Neuronal stem cell (in vitro differentiated cells): ENCODE results near the gene AIFM3.
"Not testable (repeated sequence)": the region's sequence is repeated elsewhere in the genome, so short reads cannot be mapped to it uniquely, and the experiment has no call there.

Experiments used
- DNase-seq: peaks from one replicate; pipeline ENCODE4 v3.0.0-alpha.2; 2013; ENCODE audit warnings: low spot score
- H2AFZ ChIP-seq: one replicate; pipeline ENCODE4 v1.6.1; 2013; ENCODE audit warnings: mild to moderate bottlenecking, low read length, inconsistent platforms
- H2AK5ac ChIP-seq: 2 replicates; pipeline ENCODE4 v1.6.1; 2013; ENCODE audit warnings: low read depth, mild to moderate bottlenecking, inconsistent platforms, low read length, moderate library complexity, mixed read lengths
- H2BK120ac ChIP-seq: 2 replicates; pipeline ENCODE4 v1.6.1; 2013; ENCODE audit warnings: low read depth, mild to moderate bottlenecking, inconsistent platforms, low read length, moderate library complexity, mixed read lengths
- H2BK12ac ChIP-seq: one replicate; pipeline ENCODE4 v1.6.1; 2013; ENCODE audit warnings: low read length, inconsistent platforms
- H2BK15ac ChIP-seq: 2 replicates; pipeline ENCODE4 v1.6.1; 2013; ENCODE audit warnings: mild to moderate bottlenecking, low read length, inconsistent platforms, mixed read lengths
- H2BK5ac ChIP-seq: one replicate; pipeline ENCODE4 v1.6.1; 2013; ENCODE audit warnings: inconsistent platforms, mild to moderate bottlenecking, low read length, moderate library complexity
- H3K14ac ChIP-seq: one replicate; pipeline ENCODE4 v1.6.1; 2013; ENCODE audit warnings: low read length, inconsistent platforms
- H3K18ac ChIP-seq: 2 replicates; pipeline ENCODE4 v1.6.1; 2013; ENCODE audit warnings: low read length, inconsistent platforms
- H3K23ac ChIP-seq: 2 replicates; pipeline ENCODE4 v1.6.1; 2013; ENCODE audit warnings: low read depth, mild to moderate bottlenecking, mixed read lengths, low read length, inconsistent platforms; ENCODE audit not compliant: poor library complexity
- H3K27ac ChIP-seq: replicated peaks from 3 replicates; pipeline ENCODE4 v1.5.1; 2013; ENCODE audit warnings: low read length, inconsistent platforms
- H3K27me3 ChIP-seq, 3 experiments: 2 replicates each; pipeline ENCODE4 v1.6.1; 2013; ENCODE audit warnings: low read length in 3 of 3, mild to moderate bottlenecking in 2 of 3, inconsistent platforms in 1 of 3, low read depth in 1 of 3, mixed read lengths in 1 of 3, moderate library complexity in 1 of 3; ENCODE audit not compliant: control insufficient read depth in 3 of 3, insufficient read depth in 3 of 3
- H3K36me3 ChIP-seq, 2 donors: replicated peaks in 1 of 2; 2 replicates each; pipeline ENCODE4 v1.6.1; 2013; ENCODE audit warnings: low read length in 2 of 2; ENCODE audit not compliant: control insufficient read depth in 2 of 2, insufficient read depth in 2 of 2
- H3K4ac ChIP-seq: 2 replicates; pipeline ENCODE4 v1.6.1; 2013; ENCODE audit warnings: inconsistent platforms, mild to moderate bottlenecking, low read length, moderate library complexity
- H3K4me1 ChIP-seq, 2 donors: 1 replicate in 1 of 2; 2 replicates in 1 of 2; pipeline ENCODE4 v1.6.1; 2013; ENCODE audit warnings: low read length in 2 of 2, low read depth in 1 of 2; ENCODE audit not compliant: control insufficient read depth in 2 of 2, insufficient read depth in 1 of 2
- H3K4me2 ChIP-seq: one replicate; pipeline ENCODE4 v1.6.1; 2013; ENCODE audit warnings: mild to moderate bottlenecking, low read length, inconsistent platforms; ENCODE audit not compliant: insufficient read depth, poor library complexity, severe bottlenecking
- H3K4me3 ChIP-seq, 2 donors: 2 replicates each; pipeline ENCODE4 v1.5.1; 2013; ENCODE audit warnings: low read length in 2 of 2, mild to moderate bottlenecking in 2 of 2, inconsistent platforms in 1 of 2, moderate library complexity in 1 of 2
- H3K79me1 ChIP-seq: one replicate; pipeline ENCODE4 v1.6.1; 2013; ENCODE audit warnings: low read depth, mild to moderate bottlenecking, inconsistent platforms, low read length, moderate library complexity
- H3K9ac ChIP-seq: one replicate; pipeline ENCODE4 v1.6.1; 2013; ENCODE audit warnings: mild to moderate bottlenecking, low read depth, low read length, inconsistent platforms; ENCODE audit not compliant: poor library complexity
- H3K9me3 ChIP-seq, 2 donors: replicated peaks in 1 of 2; 2 replicates each; pipeline versions ENCODE3 to v1.6.1; 2013; ENCODE audit warnings: low read length in 2 of 2, mild to moderate bottlenecking in 2 of 2, inconsistent platforms in 1 of 2, low read depth in 1 of 2, mixed read lengths in 1 of 2, moderate library complexity in 1 of 2; ENCODE audit not compliant: control insufficient read depth in 2 of 2, insufficient read depth in 1 of 2
- H4K8ac ChIP-seq: one replicate; pipeline ENCODE4 v1.6.1; 2013; ENCODE audit warnings: low read depth, mild to moderate bottlenecking, inconsistent platforms, low read length, moderate library complexity
- H4K91ac ChIP-seq: one replicate; pipeline ENCODE4 v1.6.1; 2013; ENCODE audit warnings: low read length, low read depth, mild to moderate bottlenecking, inconsistent platforms; ENCODE audit not compliant: poor library complexity
- WGBS, 2 donors: extraction: QIAGEN DNeasy Blood & Tissue Kit; methylation state at CpG; one replicate each; pipeline ENCODE4 v1.1.7; 2013; ENCODE audit warnings: missing lambda C conversion rate in 2 of 2, mixed read lengths in 1 of 2; ENCODE audit not compliant: insufficient read length in 2 of 2, insufficient replicate concordance in 1 of 2; ENCODE audit errors: extremely low coverage in 2 of 2; 5-methylcytosine and 5-hydroxymethylcytosine counted together

AIFM3 gene

DNA sequence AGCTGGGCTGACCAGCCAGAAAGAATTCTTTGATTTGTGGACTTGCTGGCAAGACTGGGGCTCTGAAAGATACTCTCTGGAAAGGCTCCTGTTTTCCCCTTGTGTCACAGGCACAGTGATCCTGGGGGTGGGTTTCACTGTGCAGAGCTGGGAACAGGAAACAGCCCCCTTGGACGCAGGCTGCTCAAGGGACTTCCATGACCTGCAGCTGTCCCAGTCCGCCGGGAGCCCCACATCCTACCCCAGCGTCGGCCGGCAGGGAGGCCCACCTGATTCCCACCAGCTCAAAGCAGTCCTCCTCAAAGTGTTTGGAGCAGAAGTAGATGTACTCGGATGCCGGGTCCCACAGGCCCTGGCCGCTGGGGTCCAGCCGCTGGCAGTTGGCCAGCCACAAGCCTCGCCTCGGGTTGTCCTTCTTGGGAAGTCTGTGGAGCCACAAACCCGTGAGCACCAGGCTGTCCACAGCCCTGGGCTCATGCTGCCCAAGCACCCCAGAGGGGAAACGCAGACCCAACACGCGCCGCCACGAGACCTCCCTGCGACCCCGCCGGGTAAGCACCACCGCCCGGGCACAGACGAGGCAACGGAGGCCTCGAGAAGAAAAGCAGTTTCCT, 34.0 kb downstream of the AIFM3 start:
- Histone ChIP-seq H3K14ac (no peak overlapping the region), H3K27me3 (no peaks in the 10 kb centered on the region), H2AFZ (peak overlapping the region; percentile 92), H2BK12ac (peak overlapping the region; percentile 58), H3K4me3 (peak overlapping the region; percentile 71 to 96), H2AK5ac (peak overlapping the region; percentile 97), H3K4me2 (peak overlapping the region; percentile 95), H3K36me3 (peaks cover 38 to 50% of the 10 kb centered on the region in 2 donors), H4K91ac (peak overlapping the region; percentile 77), H4K8ac (peak overlapping the region; percentile 82), H3K4ac (peak overlapping the region; percentile 60), H2BK120ac (peak overlapping the region; percentile 98), H3K79me1 (peaks cover 15% of the 10 kb centered on the region), H2BK15ac (peak overlapping the region; percentile 54), H3K4me1 (peaks cover 15 to 21% of the 10 kb centered on the region in 2 donors), H3K18ac (peak overlapping the region; percentile 99), H2BK5ac (peak overlapping the region; percentile 88), H3K9me3 (no peaks in the 10 kb centered on the region), H3K23ac (peak overlapping the region; percentile 96), H3K27ac (peak overlapping the region; percentile 94), H3K9ac (peak overlapping the region; percentile 94)
- no peak for DNase-seq
- no CpG with 5 or more reads among the region's 26 CpGs for WGBS, 2 donors

DNA sequence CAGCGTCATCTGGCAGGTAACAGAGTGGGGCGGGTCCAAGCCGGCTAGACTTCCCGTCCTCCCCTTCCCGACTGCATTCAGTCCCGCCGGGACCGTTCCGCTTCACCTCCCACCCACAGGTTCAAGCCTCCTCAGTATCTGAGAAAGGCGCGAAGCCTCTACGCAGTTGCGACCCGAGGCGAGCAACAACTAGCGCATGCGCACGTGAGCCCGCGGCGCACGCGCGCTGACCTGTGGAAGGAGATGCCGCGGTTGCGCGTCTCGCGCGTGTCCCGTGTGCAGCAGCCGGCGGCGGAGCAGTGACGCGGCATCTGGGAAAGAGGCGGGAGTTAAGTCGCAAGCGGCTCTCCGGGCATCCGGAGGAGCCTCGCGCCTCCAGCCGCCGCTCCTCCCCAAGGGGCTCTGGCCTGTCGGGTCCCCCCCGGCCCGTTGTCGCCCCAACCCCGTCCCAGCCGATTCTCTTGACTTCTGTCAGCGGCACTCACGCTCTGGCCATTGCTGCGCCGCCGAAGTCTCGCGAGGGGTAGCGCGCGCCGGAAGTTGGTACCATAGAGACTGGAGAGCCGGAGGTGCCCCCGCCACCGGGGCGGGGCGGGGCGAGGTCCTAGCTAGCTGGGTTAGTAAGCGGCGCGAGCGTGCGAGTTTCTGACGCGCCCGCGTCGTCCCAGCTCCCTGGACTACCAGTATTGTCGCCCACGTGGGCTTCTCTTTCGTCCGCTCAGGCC, 34.7 kb downstream of the AIFM3 start, which contains the start of gene THAP7:
TSS of gene THAP7 (minus strand) at position 518 of the 725 bp plus-strand sequence. CDS start at position 311, 207 bp downstream.
- H3K23ac ChIP-seq = peak within 1 kb of the TSS; percentile 96
- H2BK120ac ChIP-seq = peak within 1 kb of the TSS; percentile 98
- peak within 1 kb of the TSS; percentile 88 for H2BK5ac ChIP-seq
- H3K18ac ChIP-seq = peak within 1 kb of the TSS; percentile 99
- WGBS, 2 donors = no CpG with 5 or more reads among the region's 83 CpGs
- H3K27me3 ChIP-seq = no peaks in the 10 kb centered on the region
- peak within 1 kb of the TSS; percentile 82 for H4K8ac ChIP-seq
- H2BK12ac ChIP-seq = peak within 1 kb of the TSS; percentile 90
- no peaks in the 10 kb centered on the region for H3K9me3 ChIP-seq
- H3K9ac ChIP-seq = peak within 1 kb of the TSS; percentile 94
- peak within 1 kb of the TSS; percentile 71 to 96 for H3K4me3 ChIP-seq
- peaks cover 34 to 46% of the 10 kb centered on the region in 2 donors for H3K36me3 ChIP-seq
- DNase-seq = peak; percentile 93
- H2BK15ac ChIP-seq = peak within 1 kb of the TSS; percentile 93
- peak within 1 kb of the TSS; percentile 94 for H3K27ac ChIP-seq
- H2AFZ ChIP-seq = peak within 1 kb of the TSS; percentile 92
- peak within 1 kb of the TSS; percentile 98 for H3K4ac ChIP-seq
- peak within 1 kb of the TSS; percentile 56 for H3K14ac ChIP-seq
- H3K79me1 ChIP-seq = peaks cover 14% of the 10 kb centered on the region
- peaks cover 17 to 21% of the 10 kb centered on the region in 2 donors for H3K4me1 ChIP-seq
- H4K91ac ChIP-seq = peak within 1 kb of the TSS; percentile 77
- H2AK5ac ChIP-seq = peak within 1 kb of the TSS; percentile 97
- H3K4me2 ChIP-seq = peak within 1 kb of the TSS; percentile 95

DNA sequence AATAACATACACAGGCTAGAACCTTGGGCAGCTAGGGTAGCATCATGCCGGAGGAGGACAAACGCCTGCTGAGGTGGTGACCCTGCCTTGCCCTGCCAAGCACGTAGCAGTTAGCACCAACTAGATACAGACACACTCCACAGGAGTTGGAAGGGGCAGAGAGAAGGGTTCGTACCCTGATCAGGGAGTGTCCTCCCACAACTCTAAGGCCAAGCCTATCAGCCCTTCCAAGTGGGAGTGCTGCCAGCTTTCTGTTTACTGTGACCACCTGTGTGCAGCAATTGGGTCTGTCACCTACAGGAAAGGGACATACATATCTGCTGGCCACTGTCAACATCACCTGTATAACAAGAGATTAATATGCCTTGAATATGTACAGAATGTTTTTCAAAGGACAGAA, 36.7 kb downstream of the AIFM3 start:
- no peak overlapping the region for H2BK12ac ChIP-seq
- WGBS, 2 donors = no CpG with 5 or more reads among the region's 4 CpGs
- no peaks in the 10 kb centered on the region for H3K27me3 ChIP-seq
- no peak overlapping the region for H4K91ac ChIP-seq
- H2BK120ac ChIP-seq = no peak overlapping the region
- no peak overlapping the region for H3K4me2 ChIP-seq
- no peak overlapping the region for H3K4ac ChIP-seq
- H2AK5ac ChIP-seq = no peak overlapping the region
- peak overlapping the region in 1 of 2 donors; percentile 59 for H3K4me3 ChIP-seq
- H3K27ac ChIP-seq = peak overlapping the region; percentile 22
- H4K8ac ChIP-seq = no peak overlapping the region
- H3K36me3 ChIP-seq = peaks cover 22 to 40% of the 10 kb centered on the region in 2 donors
- no peak overlapping the region for H3K18ac ChIP-seq
- no peak overlapping the region for H2AFZ ChIP-seq
- no peak overlapping the region for H2BK5ac ChIP-seq
- no peak overlapping the region for H2BK15ac ChIP-seq
- H3K14ac ChIP-seq = no peak overlapping the region
- H3K9me3 ChIP-seq = no peaks in the 10 kb centered on the region
- DNase-seq = no peak
- peaks cover 13% of the 10 kb centered on the region for H3K79me1 ChIP-seq
- H3K9ac ChIP-seq = no peak overlapping the region
- H3K23ac ChIP-seq = no peak overlapping the region
- peaks cover 17 to 21% of the 10 kb centered on the region in 2 donors for H3K4me1 ChIP-seq

DNA sequence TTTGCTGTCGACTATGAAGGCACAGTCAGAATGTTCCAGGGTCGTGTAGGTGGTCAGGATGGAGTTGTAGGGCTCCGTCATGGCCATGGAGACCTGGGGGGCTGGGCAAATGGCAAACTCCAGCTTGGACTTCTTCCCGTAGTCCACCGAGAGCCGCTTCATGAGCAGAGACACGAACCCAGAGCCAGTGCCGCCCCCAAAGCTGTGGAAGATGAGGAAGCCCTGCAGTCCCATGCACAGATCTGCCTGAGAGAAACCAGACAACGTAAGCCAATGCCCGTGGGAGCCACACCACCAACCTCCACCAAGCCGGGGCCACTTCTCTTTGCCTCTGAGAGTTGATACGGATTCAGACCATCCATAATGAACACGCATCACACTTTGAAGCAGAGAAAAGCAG, 42.2 kb downstream of the AIFM3 start:
- not testable (repeated sequence) for H2BK120ac ChIP-seq, H2BK5ac ChIP-seq, H3K14ac ChIP-seq, H3K18ac ChIP-seq, H2AFZ ChIP-seq, H4K91ac ChIP-seq, H3K9me3 ChIP-seq, H2AK5ac ChIP-seq, H3K4me1 ChIP-seq, H3K4ac ChIP-seq, H3K4me3 ChIP-seq, H2BK12ac ChIP-seq, H2BK15ac ChIP-seq, H3K4me2 ChIP-seq, H3K27me3 ChIP-seq, DNase-seq, H3K9ac ChIP-seq, H4K8ac ChIP-seq, H3K27ac ChIP-seq, H3K79me1 ChIP-seq
- Histone ChIP-seq H3K23ac (peak overlapping the region; percentile 33), H3K36me3 (peaks cover 4 to 22% of the 10 kb centered on the region in 2 donors)
- no CpG with 5 or more reads among the region's 13 CpGs for WGBS, 2 donors
